Fibroblast of the aortic adventitia (primary cell): ENCODE results near the gene MYO5A. TPM values are rescaled to one million over a fixed set of nuclear protein-coding genes. Genes with fewer than 3 reads are reported as not detected.

Experiments used
- DNase-seq: peaks from one replicate; pipeline ENCODE4 v3.0.0-alpha.2; 2010; ENCODE audit warnings: low read depth
- H3K4me3 ChIP-seq: 2 replicates; pipeline ENCODE4 v1.5.1; 2011; ENCODE audit warnings: low read depth, mild to moderate bottlenecking, control low read depth, low read length, moderate library complexity
- CTCF ChIP-seq: IDR thresholded peaks from 2 replicates; pipeline ENCODE4 v1.5.1; 2011; ENCODE audit warnings: mild to moderate bottlenecking, low read length, control low read depth, inconsistent platforms; ENCODE audit not compliant: insufficient read depth
- total RNA-seq: library from RNA; depleted of rRNA; stranded (reverse); fragments of >200 nt; gene quantifications from 2 replicates; pipeline ENCODE4 v1.2.3, GENCODE V29; 2012; ENCODE audit warnings: low replicate concordance

MYO5A gene
- total RNA-seq, 1 donor = 80.3 TPM

DNA sequence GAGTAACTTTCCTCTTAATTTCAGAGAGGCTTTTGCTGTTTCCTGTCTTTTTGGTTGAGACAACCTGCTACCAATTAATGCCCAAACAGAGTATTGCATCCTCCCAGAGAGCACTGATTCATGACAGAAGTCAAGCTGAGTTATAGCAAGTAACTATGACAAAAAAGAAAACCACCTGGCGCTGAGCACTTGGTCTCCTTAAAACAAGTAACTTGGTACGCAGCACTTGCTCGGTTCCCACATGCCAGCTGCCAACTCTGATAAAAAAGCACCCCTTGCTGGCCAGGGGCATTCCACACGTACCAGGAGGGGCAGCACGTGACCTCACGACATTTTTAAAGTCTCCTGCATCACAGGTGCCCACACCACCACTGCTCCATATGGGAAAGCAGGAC, 219.5 kb downstream of the MYO5A start:
- H3K4me3 ChIP-seq = no peak overlapping the region
- DNase-seq = no peak
- no peak for TF ChIP-seq CTCF

- H3K4me3 ChIP-seq = no peak overlapping the region
- DNase-seq = no peak
- no peak for TF ChIP-seq CTCF
Observed at GRCh38 chr15:52308446-52309153, 220.1 kb downstream of the MYO5A start.

DNA sequence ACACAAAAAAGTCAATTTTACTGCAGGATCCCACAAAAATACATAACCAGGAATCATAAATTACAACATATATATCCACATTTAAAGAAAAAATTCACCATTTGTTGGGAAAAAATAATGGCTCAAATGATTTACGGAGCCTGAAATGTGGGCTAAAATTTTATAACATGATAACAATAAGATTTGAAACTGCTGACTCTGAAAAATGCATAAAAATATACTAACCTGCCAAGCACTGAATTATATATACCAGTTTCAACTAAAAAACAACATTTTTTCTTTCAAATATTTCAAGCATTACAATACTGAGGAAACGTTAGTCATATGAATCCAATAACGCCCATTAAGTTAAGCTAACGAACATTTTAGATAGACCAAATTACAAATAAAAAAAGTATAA, 220.8 kb downstream of the MYO5A start:
- TF ChIP-seq CTCF = no peak
- DNase-seq = no peak
- H3K4me3 ChIP-seq = no peak overlapping the region

DNA sequence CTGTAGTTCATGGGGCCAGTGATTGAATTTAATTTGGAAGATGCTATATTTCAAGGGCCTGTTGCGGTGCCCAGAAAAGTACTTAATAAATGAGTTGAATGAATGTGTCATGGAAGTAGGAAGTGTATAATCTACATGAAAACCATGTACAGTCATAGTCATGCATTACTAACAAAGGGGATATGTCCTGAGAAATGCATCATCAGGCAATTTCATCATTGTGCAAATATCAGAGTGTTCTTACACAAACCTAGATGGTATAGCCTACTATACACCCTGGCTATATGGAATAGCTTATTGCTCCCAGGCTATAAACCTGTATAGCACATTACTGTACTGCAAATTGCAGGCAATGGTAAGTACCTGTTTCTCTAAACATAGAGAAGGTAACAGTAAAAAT, 222.4 kb downstream of the MYO5A start:
- no peak for TF ChIP-seq CTCF
- DNase-seq = peak; percentile 60
- H3K4me3 ChIP-seq = no peak overlapping the region

GRCh38 chr15:52303093-52303772, 225.4 kb downstream of the MYO5A start:
- TF ChIP-seq CTCF = no peak
- no peak for DNase-seq
- H3K4me3 ChIP-seq = no peak overlapping the region

- TF ChIP-seq CTCF = no peak
Observed at GRCh38 chr15:52301265-52301847, 227.3 kb downstream of the MYO5A start.

More at GRCh38 chr15:52301265-52301847, 227.3 kb downstream of the MYO5A start:
- H3K4me3 ChIP-seq = no peak overlapping the region
- no peak for DNase-seq
